Panc1 (cell line): ENCODE data around the gene CPN1. TPM values are rescaled to one million over a fixed set of nuclear protein-coding genes. Genes with fewer than 3 reads are reported as not detected.
"Not testable (repeated sequence)": the region's sequence is repeated elsewhere in the genome, so short reads cannot be mapped to it uniquely, and the experiment has no call there.

Source experiments
- ATAC-seq: fragments of 200-7000 bp; cut with Tn5 transposase; 2 replicates; pipeline ENCODE4 v1.9.1; 2020; ENCODE audit warnings: mild to moderate bottlenecking, moderate library complexity
- BruUV-seq: library from RNA; stranded (reverse); fragments of 400-500 nt; replicated peaks from 2 replicates; lab custom pipeline; 2021; lab: Mats Ljungman, UMichigan
- CTCF ChIA-PET: fragments of 300-600 bp; sonication (Branson Sonifier 250); formaldehyde crosslinking; loops from one replicate; lab custom pipeline; 2022; ENCODE audit warnings: antibody characterized with exemption; lab: Charles Lee
- POLR2A ChIA-PET: fragments of 300-600 bp; sonication (Branson Sonifier 250); formaldehyde crosslinking; loops from one replicate; lab custom pipeline; 2022; ENCODE audit warnings: antibody characterized with exemption; lab: Charles Lee
- DNase-seq: peaks from one replicate; pipeline ENCODE4 v3.0.0-alpha.2; 2010; ENCODE audit warnings: low read depth, low spot score
- H3K27ac ChIP-seq: 2 replicates; pipeline ENCODE4 v1.5.1; 2011; ENCODE audit warnings: mild to moderate bottlenecking, low read length, inconsistent platforms
- H3K27me3 ChIP-seq: fragments of 200-500 bp; sonication (Bioruptor generic); 2 replicates; pipeline ENCODE4 v1.6.0; 2014; ENCODE audit warnings: low read length, inconsistent platforms; ENCODE audit not compliant: control insufficient read depth, insufficient read depth
- H3K36me3 ChIP-seq: fragments of 200-500 bp; sonication (Bioruptor generic); 2 replicates; pipeline ENCODE4 v1.5.1; 2014; ENCODE audit warnings: inconsistent platforms, mild to moderate bottlenecking, low read length, moderate library complexity; ENCODE audit not compliant: control insufficient read depth, insufficient read depth
- H3K4me1 ChIP-seq: 2 replicates; pipeline ENCODE4 v1.5.1; 2011; ENCODE audit warnings: inconsistent platforms, mild to moderate bottlenecking, low read length, moderate library complexity; ENCODE audit not compliant: control insufficient read depth, insufficient read depth
- H3K4me3 ChIP-seq, 2 experiments: 2 replicates each; pipeline ENCODE4 v1.5.1; 2011 to 2012; ENCODE audit warnings: low read depth in 2 of 2, low read length in 2 of 2, mild to moderate bottlenecking in 2 of 2, inconsistent platforms in 1 of 2, moderate library complexity in 1 of 2
- H3K9me3 ChIP-seq: fragments of 200-500 bp; sonication (Bioruptor generic); 2 replicates; pipeline ENCODE4 v1.5.1; 2014; ENCODE audit warnings: low read depth, mild to moderate bottlenecking, inconsistent platforms, low read length, moderate library complexity; ENCODE audit not compliant: control insufficient read depth, insufficient read depth
- CTCF ChIP-seq: fragments of 450-650 bp; IDR thresholded peaks from 2 replicates; pipeline ENCODE4 v1.5.1; 2017; ENCODE audit warnings: mild to moderate bottlenecking
- POLR2AphosphoS5 ChIP-seq: IDR thresholded peaks from 2 replicates; pipeline ENCODE4 v1.6.1; 2012; ENCODE audit warnings: mild to moderate bottlenecking, low read depth, low read length, moderate library complexity
- REST ChIP-seq, 2 experiments: IDR thresholded peaks; 2 replicates each; pipeline ENCODE4 v1.6.1; 2011 to 2012; ENCODE audit warnings: low read depth in 2 of 2, control low read depth in 1 of 2, low read length in 1 of 2, mild to moderate bottlenecking in 1 of 2, moderate library complexity in 1 of 2; ENCODE audit not compliant: insufficient read depth in 1 of 2
- SIN3A ChIP-seq: IDR thresholded peaks from 2 replicates; pipeline ENCODE4 v1.6.1; 2012; ENCODE audit warnings: low read depth, mild to moderate bottlenecking, low read length, moderate library complexity, borderline replicate concordance; ENCODE audit not compliant: insufficient read depth
- TCF7L2 ChIP-seq: IDR thresholded peaks from 2 replicates; pipeline ENCODE4 v1.6.1; 2011; ENCODE audit warnings: mild to moderate bottlenecking, low read depth, low read length, inconsistent platforms
- in situ Hi-C: cut with HindIII; loops from 2 replicates; pipeline ENCODE4 v1.10.0; 2016; ENCODE audit warnings: low sequenced_read_pairs, low pct_unique_long_range_greater_than_20kb
- intact Hi-C: fragments of 100-400 bp; cut with micrococcal nuclease; formaldehyde crosslinking; loops from one replicate; pipeline ENCODE4 v1.10.0; 2022; ENCODE audit not compliant: unreplicated experiment
- total RNA-seq: library from RNA; stranded (reverse); gene quantifications from one replicate; pipeline ENCODE4 v1.2.1, GENCODE V29; 2021; ENCODE audit not compliant: unreplicated experiment

Gene CPN1
- total RNA-seq, 1 experiment from 2014 or later, result not detected

GRCh38 chr10:100129424-100129823 lies 47.8 kb upstream of the CPN1 start:
- H3K4me1 ChIP-seq, result no peaks in the 10 kb centered on the region
- H3K27ac ChIP-seq, result no peak overlapping the region
- ATAC-seq (peak; percentile 59; the same call in 1 of the 2 replicates), DNase-seq (no peak)
- H3K36me3 ChIP-seq, result no peaks in the 10 kb centered on the region
- ChIA-PET CTCF (interaction anchor here (0.6 to 0.7 kb wide), 3 partner anchors 283 to 1270 kb away, joined by 3 to 5 read pairs (median 4); no protein-coding TSS in a partner anchor), POLR2A (no interaction called here)
- no peaks in the 10 kb centered on the region for H3K27me3 ChIP-seq
- H3K9me3 ChIP-seq, result no peaks in the 10 kb centered on the region
- intact Hi-C loops, result no loop called here
- no TSS peak for BruUV-seq
- in situ Hi-C loops, result no loop called here
- no peak for TF ChIP-seq SIN3A
- TF ChIP-seq CTCF, result no peak
- no peak for TF ChIP-seq TCF7L2
- no peak for TF ChIP-seq POLR2AphosphoS5
- TF ChIP-seq REST (IDR thresholded peaks at IDR 0.05; ENCODE audit: insufficient read depth in 1 of 2, low read depth in 2 of 2, low read length in 1 of 2), result no peak
- H3K4me3 ChIP-seq, result no peak overlapping the region

GRCh38 chr10:100128951-100129350 lies 47.3 kb upstream of the CPN1 start:
- Histone ChIP-seq H3K9me3 (no peaks in the 10 kb centered on the region), H3K36me3 (no peaks in the 10 kb centered on the region), H3K27ac (no peak overlapping the region), H3K4me1 (no peaks in the 10 kb centered on the region), H3K27me3 (no peaks in the 10 kb centered on the region), H3K4me3 (no peak overlapping the region)
- CTCF ChIA-PET, result interaction anchor here (0.7 kb wide), 1 partner anchor 283 kb away, joined by 4 read pairs; no protein-coding TSS in a partner anchor
- ATAC-seq (no peak), DNase-seq (no peak)
- BruUV-seq, result no TSS peak
- in situ Hi-C loops, result no loop called here
- POLR2A ChIA-PET, result no interaction called here
- intact Hi-C loops, result no loop called here
- TF ChIP-seq POLR2AphosphoS5 (no peak), SIN3A (no peak), CTCF (no peak), TCF7L2 (no peak), REST (IDR thresholded peaks at IDR 0.05; ENCODE audit: insufficient read depth in 1 of 2, low read depth in 2 of 2, low read length in 1 of 2) (no peak)

- CTCF ChIA-PET, H3K36me3 ChIP-seq, H3K4me3 ChIP-seq, ATAC-seq, H3K27ac ChIP-seq, DNase-seq, H3K4me1 ChIP-seq, H3K9me3 ChIP-seq, BruUV-seq, in situ Hi-C loops, intact Hi-C loops, H3K27me3 ChIP-seq: not testable (repeated sequence)
- POLR2A ChIA-PET, result interaction anchor here (0.6 kb wide), 1 partner anchor 133 kb away, joined by 3 read pairs; no protein-coding TSS in a partner anchor
Measured at GRCh38 chr10:100125335-100125734, 43.7 kb upstream of the CPN1 start.
